ENCODE data around the gene HIVEP2.
"Not testable (repeated sequence)": the region's sequence is repeated elsewhere in the genome, so short reads cannot be mapped to it uniquely, and the experiment has no call there.

Gene HIVEP2, protein sequence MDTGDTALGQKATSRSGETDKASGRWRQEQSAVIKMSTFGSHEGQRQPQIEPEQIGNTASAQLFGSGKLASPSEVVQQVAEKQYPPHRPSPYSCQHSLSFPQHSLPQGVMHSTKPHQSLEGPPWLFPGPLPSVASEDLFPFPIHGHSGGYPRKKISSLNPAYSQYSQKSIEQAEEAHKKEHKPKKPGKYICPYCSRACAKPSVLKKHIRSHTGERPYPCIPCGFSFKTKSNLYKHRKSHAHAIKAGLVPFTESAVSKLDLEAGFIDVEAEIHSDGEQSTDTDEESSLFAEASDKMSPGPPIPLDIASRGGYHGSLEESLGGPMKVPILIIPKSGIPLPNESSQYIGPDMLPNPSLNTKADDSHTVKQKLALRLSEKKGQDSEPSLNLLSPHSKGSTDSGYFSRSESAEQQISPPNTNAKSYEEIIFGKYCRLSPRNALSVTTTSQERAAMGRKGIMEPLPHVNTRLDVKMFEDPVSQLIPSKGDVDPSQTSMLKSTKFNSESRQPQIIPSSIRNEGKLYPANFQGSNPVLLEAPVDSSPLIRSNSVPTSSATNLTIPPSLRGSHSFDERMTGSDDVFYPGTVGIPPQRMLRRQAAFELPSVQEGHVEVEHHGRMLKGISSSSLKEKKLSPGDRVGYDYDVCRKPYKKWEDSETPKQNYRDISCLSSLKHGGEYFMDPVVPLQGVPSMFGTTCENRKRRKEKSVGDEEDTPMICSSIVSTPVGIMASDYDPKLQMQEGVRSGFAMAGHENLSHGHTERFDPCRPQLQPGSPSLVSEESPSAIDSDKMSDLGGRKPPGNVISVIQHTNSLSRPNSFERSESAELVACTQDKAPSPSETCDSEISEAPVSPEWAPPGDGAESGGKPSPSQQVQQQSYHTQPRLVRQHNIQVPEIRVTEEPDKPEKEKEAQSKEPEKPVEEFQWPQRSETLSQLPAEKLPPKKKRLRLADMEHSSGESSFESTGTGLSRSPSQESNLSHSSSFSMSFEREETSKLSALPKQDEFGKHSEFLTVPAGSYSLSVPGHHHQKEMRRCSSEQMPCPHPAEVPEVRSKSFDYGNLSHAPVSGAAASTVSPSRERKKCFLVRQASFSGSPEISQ (N-terminal part only)

GRCh38 chr6:142945049-142945445 lies at the start of gene HIVEP2:
TSS of gene HIVEP2 (minus strand) at chr6:142945176. CDS start at chr6:142774738, 170,438 bp downstream.
- DNase-seq (ENCODE audit: extremely low spot score, insufficient read length, low read depth): peak; percentile 18
- peak; percentile 64 for FAIRE-seq

DNA sequence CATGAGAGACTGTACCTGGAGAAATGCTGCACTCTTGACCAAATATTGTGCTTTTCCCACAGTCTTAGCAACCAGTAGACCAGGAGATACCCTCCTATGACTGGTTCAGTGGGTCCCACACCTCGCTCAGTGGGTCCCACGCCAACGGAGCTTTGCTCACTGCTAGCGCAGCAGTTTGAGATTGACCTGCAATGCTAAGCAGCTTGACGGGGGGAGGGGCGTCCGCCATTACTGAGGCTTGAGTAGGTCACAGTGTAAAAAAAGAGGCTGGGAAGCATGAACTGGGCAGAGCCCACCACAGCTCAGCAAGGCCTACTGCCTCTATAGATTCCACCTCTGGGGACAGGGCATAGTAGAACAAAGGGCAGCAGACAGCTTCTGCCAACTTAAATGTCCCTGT lies 49.0 kb upstream of the HIVEP2 start:
- DNase-seq (ENCODE audit: extremely low spot score, insufficient read length, low read depth) (no peak), FAIRE-seq (no peak)

DNA sequence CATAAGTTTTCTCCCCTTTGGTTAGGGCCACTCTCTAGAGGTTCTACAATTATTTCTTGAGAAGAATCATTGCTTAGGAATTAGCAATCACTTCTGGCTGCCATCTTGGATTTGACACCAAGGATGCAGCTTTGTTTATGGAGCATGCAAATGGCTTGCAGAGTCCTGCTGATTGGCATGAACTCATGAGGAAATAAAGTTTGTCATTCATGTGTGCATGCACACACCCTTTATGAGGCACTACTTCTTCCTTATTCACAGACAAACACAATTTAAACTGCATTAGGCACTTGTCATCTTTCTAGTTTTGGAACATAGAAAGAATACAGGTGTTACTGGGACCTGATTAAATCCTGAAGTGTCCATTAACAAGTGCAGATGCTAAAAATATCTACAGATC lies 42.5 kb upstream of the HIVEP2 start:
- FAIRE-seq (no peak), DNase-seq (ENCODE audit: extremely low spot score, insufficient read length, low read depth) (no peak)

DNA sequence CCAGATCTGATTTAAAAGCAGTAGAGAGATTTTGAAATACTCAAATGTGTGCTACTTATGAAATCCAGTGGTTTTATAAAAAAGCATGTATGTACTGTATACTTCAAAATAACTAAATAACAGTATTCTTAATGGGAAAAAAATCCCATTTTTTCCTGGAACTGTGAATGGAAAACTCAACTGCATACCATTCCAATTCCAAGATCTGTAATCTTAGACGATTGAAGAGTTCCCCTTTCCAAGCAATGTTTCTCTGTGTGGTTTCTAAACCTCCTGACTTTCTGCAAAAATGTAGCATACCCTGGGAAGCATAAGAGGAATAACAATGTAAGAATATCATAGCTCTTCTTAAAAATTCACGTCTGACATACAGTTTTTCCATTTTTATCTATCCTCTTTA lies 40.3 kb upstream of the HIVEP2 start:
- DNase-seq (ENCODE audit: extremely low spot score, insufficient read length, low read depth) (no peak), FAIRE-seq (no peak)

DNA sequence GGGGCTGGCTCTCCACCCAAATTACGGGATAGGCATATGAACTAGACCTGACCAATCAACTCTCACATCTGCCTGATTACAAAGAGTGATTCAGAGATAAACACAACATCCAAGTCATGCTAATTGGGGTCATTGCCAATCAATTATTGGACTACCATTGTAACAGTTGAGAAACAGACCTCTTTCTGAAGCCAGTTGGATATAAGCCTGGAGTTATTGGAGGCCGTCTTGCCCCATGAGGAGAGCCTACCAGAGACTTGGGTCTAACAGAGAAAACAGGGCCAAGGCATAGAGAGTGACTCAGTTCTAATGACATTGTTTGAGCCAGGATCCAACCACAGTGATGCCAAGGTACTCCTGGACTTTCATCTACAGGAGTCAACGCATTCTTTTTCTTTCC lies 39.4 kb upstream of the HIVEP2 start:
- FAIRE-seq (no peak), DNase-seq (ENCODE audit: extremely low spot score, insufficient read length, low read depth) (no peak)

DNA sequence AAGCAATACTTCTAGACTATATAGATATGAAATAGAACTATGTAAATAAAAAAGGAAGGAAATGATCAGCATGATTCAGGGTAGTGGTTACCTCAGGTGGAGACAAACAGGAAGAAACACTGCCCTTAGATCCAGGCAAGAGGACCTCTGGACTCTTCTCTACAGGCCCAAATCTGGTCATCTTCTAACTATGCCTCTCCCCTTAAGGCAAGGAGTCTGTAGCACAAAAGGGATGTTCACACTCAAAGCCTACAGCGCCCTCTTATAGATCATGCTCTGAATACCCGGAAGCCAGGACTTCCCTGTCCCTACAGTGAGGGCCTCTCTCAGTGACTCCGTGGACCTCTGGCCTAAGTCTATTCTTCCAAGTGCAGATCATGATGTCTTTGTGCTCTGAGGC lies 30.4 kb upstream of the HIVEP2 start:
- FAIRE-seq (no peak), DNase-seq (ENCODE audit: extremely low spot score, insufficient read length, low read depth) (no peak)

GRCh38 chr6:142970941-142971340 lies 26.0 kb upstream of the HIVEP2 start:
- FAIRE-seq; DNase-seq (ENCODE audit: extremely low spot score, insufficient read length, low read depth): not testable (repeated sequence)

DNA sequence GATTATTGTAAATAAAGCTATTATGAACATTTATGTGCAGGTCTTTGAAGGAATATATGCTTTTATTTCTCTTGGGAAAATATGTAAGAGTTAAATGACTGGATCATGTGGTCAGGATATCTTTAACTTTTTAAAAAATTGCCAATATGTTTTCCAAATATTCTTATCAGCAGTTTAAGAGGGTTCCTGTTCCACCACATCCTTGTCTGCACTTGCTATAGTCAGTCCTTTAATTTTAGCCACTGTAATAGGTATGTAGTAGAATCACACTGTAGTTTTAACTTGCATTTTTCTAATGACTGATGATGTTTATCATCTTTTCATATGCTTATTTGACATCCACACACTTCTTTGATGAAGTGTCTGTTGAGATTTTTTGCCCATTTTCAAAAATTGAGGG lies 23.6 kb upstream of the HIVEP2 start:
- FAIRE-seq (no peak), DNase-seq (ENCODE audit: extremely low spot score, insufficient read length, low read depth) (no peak)

- DNase-seq (ENCODE audit: extremely low spot score, insufficient read length, low read depth) (no peak), FAIRE-seq (no peak)
Measured at GRCh38 chr6:142966294-142966693, 21.3 kb upstream of the HIVEP2 start.

DNA sequence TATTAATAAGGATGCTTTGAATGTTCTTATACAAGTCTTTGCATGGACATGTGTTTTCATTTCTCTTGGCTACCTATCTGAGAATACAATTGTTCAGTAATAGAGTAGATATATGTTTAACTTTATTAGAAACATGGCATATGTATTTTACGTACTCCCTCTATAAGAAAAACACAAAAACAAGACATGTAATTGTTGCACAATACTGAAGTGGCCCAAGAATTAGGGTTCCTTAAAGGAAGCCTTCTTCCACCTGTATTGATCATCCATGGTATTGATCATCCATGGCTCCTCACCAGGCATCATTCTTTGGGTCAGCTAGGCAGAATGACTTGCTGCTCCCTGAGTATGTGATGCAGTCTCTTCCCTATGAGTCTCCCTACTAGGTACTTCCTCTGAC lies 20.2 kb upstream of the HIVEP2 start:
- FAIRE-seq (no peak), DNase-seq (ENCODE audit: extremely low spot score, insufficient read length, low read depth) (no peak)

- no peak for FAIRE-seq
Measured at GRCh38 chr6:142960098-142960497, 15.1 kb upstream of the HIVEP2 start.

GRCh38 chr6:142958343-142958742 lies 13.4 kb upstream of the HIVEP2 start:
- FAIRE-seq: no peak
- no peak for DNase-seq (ENCODE audit: extremely low spot score, insufficient read length, low read depth)

More at GRCh38 chr6:142960098-142960497, 15.1 kb upstream of the HIVEP2 start:
- DNase-seq (ENCODE audit: extremely low spot score, insufficient read length, low read depth): no peak

DNA sequence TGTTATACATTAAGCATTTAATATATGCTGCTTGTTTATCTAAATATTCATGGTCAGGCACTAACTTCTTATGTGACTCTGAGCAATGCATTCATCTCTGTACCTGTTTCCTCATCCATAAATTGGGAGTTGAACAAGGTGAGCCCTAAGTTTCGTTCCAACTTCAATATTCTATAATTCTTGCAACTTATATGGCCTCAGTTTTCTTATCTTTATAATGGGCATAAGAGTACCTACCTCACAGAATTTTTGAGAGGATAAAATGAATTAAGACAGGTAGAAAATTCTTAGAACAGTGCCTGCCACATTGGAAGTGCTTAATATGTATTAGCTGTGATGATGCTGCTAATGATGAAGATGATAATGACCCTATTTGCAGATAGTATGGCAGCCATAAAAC lies 11.8 kb upstream of the HIVEP2 start:
- FAIRE-seq: no peak
- no peak for DNase-seq (ENCODE audit: extremely low spot score, insufficient read length, low read depth)

DNA sequence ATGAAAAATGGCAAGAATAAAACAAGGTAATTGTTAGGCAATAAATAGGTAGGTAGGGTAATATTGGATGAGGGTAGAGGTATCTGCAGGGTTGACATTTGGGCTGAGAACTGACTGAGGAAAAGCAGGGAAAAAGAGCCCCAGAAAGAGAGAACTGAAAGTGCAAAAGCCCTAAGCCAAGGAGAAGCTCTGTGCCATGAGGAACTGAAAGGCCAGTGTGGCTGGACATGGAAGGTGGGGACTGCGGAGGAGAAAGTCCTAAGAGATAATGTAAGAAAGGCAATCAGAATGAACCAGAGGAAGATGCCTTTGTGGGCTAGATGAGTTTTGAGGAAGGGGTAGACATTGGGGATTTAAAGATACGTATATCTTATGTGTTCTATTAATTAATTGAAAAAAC lies 9.9 kb upstream of the HIVEP2 start:
- FAIRE-seq: peak; percentile 78

GRCh38 chr6:142953373-142954273 lies 8.6 kb upstream of the HIVEP2 start:
- FAIRE-seq: no peak
- DNase-seq (ENCODE audit: extremely low spot score, insufficient read length, low read depth): no peak

More for the DNA sequence above, 9.9 kb upstream of the HIVEP2 start:
- DNase-seq (ENCODE audit: extremely low spot score, insufficient read length, low read depth): no peak

GRCh38 chr6:142952614-142953013 lies 7.6 kb upstream of the HIVEP2 start:
- DNase-seq (ENCODE audit: extremely low spot score, insufficient read length, low read depth): no peak
- FAIRE-seq: peak; percentile 79

DNA sequence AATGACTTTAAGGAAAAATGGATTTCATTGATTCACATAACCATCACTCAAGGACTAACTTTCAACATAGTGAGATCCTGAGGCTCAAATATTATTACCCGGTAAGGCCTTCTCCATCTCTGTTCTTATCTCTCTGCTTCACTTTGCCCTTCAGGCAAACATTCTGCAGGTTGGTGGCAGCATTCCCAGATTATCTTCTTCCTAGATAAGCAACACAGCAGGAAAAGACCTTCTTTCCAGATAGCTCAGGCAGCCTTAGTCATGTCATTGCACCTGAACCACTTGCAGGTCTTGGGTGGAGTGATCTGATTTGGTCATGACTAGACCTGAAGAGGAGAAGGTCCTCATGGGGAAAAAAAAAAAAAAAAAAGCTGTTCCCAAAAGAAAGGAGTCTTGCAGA lies 5.3 kb upstream of the HIVEP2 start:
- no peak for DNase-seq (ENCODE audit: extremely low spot score, insufficient read length, low read depth)

DNA sequence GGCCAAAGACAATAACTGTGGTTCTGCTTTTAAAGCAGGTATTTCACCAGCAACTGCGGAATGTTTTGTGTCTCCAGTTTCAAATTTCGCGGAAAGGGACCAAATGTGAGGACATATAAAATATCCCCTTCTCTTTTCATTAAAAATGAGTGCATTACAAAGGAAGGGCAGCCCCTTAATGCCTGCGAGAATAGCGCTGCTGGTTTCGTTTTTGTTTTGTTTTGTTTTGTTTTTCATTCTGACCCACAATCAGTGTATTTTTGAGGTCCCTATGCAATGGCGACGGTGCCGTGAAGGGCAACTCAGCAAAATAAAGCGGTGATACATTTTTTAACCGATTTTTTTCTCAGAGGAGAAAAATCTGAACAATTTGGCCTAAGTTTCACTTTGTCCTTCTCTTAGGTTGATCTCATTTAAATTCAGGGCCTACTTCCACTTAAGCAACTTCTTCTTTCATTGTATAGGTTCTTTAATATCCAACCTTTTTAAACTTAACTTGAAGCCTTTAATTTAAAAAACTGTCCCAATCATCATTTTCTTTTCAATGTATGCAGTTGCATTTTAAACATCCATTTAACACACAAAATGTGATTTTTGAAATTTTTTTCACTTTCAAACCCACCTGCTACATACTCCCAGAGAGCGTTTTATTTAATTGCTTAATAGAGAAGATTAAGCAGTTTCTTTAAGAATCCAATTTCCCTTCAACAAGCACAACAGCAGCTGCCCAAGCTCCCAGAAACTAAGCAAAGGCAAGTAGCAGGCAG lies 2.9 kb upstream of the HIVEP2 start:
- DNase-seq (ENCODE audit: extremely low spot score, insufficient read length, low read depth) (peak; percentile 37), FAIRE-seq (peak; percentile 92)

More for the DNA sequence above, 5.3 kb upstream of the HIVEP2 start:
- no peak for FAIRE-seq
